ENCODE measurements around the gene COMP. TPM values are rescaled to one million over a fixed set of nuclear protein-coding genes. Genes with fewer than 3 reads are reported as not detected.

Gene COMP
- not detected in 2 replicates for polyA plus RNA-seq (2011; rRNA removed)
- 0.03 TPM in 1 of 2 replicates, not detected in the other for polyA plus RNA-seq (2012; cell fraction: cytosol; rRNA removed)
- 0.10 TPM in 1 of 2 replicates, not detected in the other for polyA plus RNA-seq (2012; cell fraction: nucleus; rRNA removed)
- not detected in 3 replicates for polyA plus RNA-seq (2017; fragmentation: RNase III; extraction: RNeasy Plus Mini Kit Qiagen cat#74134 plus additional on column Dnase treatment)
- not detected in 2 replicates for polyA minus RNA-seq (2011; rRNA and poly(A)+ RNA removed)

DNA sequence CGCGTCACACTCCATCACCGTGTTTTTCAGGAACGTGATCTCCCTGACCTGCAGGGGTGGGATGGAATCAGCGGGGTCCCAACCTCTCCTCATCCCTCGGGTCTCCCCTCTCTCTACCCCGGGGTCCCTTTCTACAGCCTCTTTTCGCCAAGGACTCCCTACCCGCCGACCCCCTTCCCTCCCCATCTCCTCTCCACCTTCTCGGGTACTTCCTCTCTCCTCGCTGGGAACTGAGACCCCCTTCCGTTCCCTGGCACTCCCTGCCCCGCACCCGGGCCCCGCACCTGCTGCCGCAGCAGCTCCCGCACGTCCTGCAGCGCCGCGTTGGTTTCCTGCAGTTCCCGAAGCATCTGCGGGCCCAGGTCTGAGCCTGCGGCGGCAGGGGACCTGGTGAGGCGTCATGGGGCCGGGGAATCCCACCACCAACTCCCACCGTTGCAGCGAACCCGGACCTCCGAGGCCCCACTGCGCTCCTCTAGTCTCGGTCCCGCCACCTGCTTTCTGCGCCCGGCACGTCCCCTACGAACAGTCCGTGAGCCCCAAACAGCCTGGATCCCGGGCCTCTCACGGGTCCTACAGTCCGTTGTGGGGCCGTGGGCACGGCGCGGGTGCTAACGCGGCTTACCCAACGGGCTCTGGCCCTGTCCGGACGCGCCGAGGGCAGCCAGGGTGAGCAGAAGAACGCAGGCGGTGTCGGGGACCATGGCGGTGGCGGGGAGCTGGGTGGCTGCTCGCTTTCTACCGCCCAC is at the start of gene COMP:
TSS of gene COMP (minus strand) at position 740 of the 749 bp plus-strand sequence. CDS start at position 704, 36 bp downstream.
- Histone ChIP-seq H3K4me2 (peak within 1 kb of the TSS; percentile 79), H3K4me1 (peaks cover 18% of the 10 kb centered on the region; the same call in 2 of the 3 replicates), H3K9me3 (no peaks in the 10 kb centered on the region), H3K4me3 (peak within 1 kb of the TSS; percentile 31), H3K27ac (no peak within 1 kb of the TSS)
- ATAC-seq: no peak
- CTCF ChIA-PET: interaction anchor here (1.2 kb wide), 1 partner anchor 56 kb away, joined by 3 read pairs; no protein-coding TSS in a partner anchor
- FAIRE-seq: no peak
- TF ChIP-seq NPAS2 (CRISPR knock-in tag; IDR thresholded peaks at IDR 0.05; ENCODE audit: borderline replicate concordance) (no peak), RNF2 (IDR thresholded peaks at IDR 0.05; ENCODE audit: borderline replicate concordance, low read depth) (no peak)
- TF ChIP-seq, protein P1, sequence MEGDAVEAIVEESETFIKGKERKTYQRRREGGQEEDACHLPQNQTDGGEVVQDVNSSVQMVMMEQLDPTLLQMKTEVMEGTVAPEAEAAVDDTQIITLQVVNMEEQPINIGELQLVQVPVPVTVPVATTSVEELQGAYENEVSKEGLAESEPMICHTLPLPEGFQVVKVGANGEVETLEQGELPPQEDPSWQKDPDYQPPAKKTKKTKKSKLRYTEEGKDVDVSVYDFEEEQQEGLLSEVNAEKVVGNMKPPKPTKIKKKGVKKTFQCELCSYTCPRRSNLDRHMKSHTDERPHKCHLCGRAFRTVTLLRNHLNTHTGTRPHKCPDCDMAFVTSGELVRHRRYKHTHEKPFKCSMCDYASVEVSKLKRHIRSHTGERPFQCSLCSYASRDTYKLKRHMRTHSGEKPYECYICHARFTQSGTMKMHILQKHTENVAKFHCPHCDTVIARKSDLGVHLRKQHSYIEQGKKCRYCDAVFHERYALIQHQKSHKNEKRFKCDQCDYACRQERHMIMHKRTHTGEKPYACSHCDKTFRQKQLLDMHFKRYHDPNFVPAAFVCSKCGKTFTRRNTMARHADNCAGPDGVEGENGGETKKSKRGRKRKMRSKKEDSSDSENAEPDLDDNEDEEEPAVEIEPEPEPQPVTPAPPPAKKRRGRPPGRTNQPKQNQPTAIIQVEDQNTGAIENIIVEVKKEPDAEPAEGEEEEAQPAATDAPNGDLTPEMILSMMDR (IDR thresholded peaks at IDR 0.05): no peak
- 42% methylated on average over 44 of the region's 61 CpGs for WGBS (ENCODE audit: missing lambda C conversion rate)
- no peak for DNase-seq (ENCODE audit: low read depth in 1 of 2, low spot score in 1 of 2)
- POLR2A ChIA-PET: no interaction called here

DNA sequence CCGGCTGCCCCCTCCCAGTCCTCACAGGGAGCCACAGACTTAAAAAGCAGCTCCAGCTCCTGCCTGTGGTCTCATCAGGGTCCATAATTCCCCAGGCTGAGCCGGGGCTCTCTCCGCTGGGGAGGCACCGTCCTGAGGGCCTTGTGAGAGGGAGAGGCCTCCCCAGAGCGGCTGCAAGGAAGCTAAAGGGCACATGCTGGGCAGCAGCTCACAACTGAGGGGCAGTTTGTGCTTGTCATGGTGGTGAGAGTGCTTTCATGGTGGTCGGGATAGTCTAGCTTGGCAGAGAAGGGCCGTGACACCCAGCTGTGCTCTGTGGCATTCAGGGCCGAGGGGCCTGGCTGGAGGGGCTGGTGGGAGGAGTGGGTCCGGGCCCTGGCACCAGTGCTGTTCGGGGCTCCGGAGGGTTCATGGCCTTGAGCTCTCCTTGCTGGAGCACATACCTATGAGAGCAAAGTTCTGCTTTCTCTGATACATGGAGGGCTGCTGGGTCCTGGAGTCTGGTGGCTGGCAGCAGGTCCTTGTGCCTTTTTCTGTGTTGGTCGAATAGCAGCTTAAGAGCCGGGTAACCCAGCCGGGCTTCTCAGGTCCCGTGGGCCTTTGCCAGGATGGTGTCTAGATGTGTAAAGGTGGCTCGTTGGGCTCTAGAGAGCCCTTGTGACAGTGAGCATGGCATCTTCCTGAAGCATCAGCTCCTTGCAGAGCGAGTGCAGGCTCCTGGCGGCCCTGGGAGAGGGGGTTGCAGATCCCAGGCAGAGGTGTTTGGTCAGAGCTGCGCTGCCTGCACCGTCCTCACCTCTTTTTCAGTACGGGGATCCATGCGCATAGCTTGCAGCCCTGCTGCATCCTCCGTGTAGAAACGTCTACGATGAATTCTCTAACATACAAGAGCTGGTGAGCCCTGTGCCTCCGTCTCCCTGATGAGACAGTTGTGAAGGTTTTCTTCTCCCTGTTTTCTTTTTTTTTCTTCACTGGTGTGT is 49.5 kb upstream of the COMP start:
- H3K4me2 ChIP-seq: no peak overlapping the region
- DNase-seq (ENCODE audit: low read depth in 1 of 2, low spot score in 1 of 2) (no peak), FAIRE-seq (no peak), ATAC-seq (no peak; a peak in 3 of 6 replicates)
- ChIA-PET CTCF (interaction anchor here (0.7 to 3.7 kb wide), 5 partner anchors 8 to 252 kb away, joined by 3 to 13 read pairs (median 3); partner anchors contain the start of genes REX1BD and UPF1), POLR2A (interaction anchor here (1.6 kb wide), 1 partner anchor 8 kb away, joined by 5 read pairs; the partner anchor contains the start of gene UPF1)
- H3K9me3 ChIP-seq: no peaks in the 10 kb centered on the region
- TF ChIP-seq HOXB5 (CRISPR knock-in tag; IDR thresholded peaks at IDR 0.05): no peak
- TF ChIP-seq GATA3 (IDR thresholded peaks at IDR 0.05; ENCODE audit: borderline replicate concordance): no peak
- no peak for TF ChIP-seq CHD4 (IDR thresholded peaks at IDR 0.05; ENCODE audit: borderline replicate concordance)
- no peak for TF ChIP-seq SREBF2 (IDR thresholded peaks at IDR 0.05)
- no peak for TF ChIP-seq ESRRA (IDR thresholded peaks at IDR 0.05; ENCODE audit: borderline replicate concordance, low read length)
- TF ChIP-seq, protein P2, sequence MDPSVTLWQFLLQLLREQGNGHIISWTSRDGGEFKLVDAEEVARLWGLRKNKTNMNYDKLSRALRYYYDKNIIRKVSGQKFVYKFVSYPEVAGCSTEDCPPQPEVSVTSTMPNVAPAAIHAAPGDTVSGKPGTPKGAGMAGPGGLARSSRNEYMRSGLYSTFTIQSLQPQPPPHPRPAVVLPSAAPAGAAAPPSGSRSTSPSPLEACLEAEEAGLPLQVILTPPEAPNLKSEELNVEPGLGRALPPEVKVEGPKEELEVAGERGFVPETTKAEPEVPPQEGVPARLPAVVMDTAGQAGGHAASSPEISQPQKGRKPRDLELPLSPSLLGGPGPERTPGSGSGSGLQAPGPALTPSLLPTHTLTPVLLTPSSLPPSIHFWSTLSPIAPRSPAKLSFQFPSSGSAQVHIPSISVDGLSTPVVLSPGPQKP (IDR thresholded peaks at IDR 0.05; ENCODE audit: low read depth, low read length): no peak
- TF ChIP-seq EHMT2 (IDR thresholded peaks at IDR 0.05; ENCODE audit: low read depth): no peak
- no peak for TF ChIP-seq FOXS1 (CRISPR knock-in tag; IDR thresholded peaks at IDR 0.05)
- TF ChIP-seq, protein P3, sequence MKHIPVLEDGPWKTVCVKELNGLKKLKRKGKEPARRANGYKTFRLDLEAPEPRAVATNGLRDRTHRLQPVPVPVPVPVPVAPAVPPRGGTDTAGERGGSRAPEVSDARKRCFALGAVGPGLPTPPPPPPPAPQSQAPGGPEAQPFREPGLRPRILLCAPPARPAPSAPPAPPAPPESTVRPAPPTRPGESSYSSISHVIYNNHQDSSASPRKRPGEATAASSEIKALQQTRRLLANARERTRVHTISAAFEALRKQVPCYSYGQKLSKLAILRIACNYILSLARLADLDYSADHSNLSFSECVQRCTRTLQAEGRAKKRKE (CRISPR knock-in tag; IDR thresholded peaks at IDR 0.05; ENCODE audit: low read depth): no peak
- no peak for TF ChIP-seq MYC (IDR thresholded peaks at IDR 0.05; ENCODE audit: borderline replicate concordance, low read length)
- TF ChIP-seq, protein P1 (IDR thresholded peaks at IDR 0.05): no peak
- TF ChIP-seq EP300 (IDR thresholded peaks at IDR 0.05): no peak
- no peak for TF ChIP-seq ZFP36 (IDR thresholded peaks at IDR 0.05; ENCODE audit: borderline replicate concordance, partially characterized antibody)
- no peak for TF ChIP-seq CHD2 (IDR thresholded peaks at IDR 0.05; ENCODE audit: low read length, partially characterized antibody)
- TF ChIP-seq JUNB (IDR thresholded peaks at IDR 0.05): no peak
- TF ChIP-seq, protein P4, sequence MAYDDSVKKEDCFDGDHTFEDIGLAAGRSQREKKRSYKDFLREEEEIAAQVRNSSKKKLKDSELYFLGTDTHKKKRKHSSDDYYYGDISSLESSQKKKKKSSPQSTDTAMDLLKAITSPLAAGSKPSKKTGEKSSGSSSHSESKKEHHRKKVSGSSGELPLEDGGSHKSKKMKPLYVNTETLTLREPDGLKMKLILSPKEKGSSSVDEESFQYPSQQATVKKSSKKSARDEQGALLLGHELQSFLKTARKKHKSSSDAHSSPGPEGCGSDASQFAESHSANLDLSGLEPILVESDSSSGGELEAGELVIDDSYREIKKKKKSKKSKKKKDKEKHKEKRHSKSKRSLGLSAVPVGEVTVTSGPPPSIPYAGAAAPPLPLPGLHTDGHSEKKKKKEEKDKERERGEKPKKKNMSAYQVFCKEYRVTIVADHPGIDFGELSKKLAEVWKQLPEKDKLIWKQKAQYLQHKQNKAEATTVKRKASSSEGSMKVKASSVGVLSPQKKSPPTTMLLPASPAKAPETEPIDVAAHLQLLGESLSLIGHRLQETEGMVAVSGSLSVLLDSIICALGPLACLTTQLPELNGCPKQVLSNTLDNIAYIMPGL (CRISPR knock-in tag; IDR thresholded peaks at IDR 0.05; ENCODE audit: borderline replicate concordance): no peak
- TF ChIP-seq CBX8 (IDR thresholded peaks at IDR 0.05): no peak
- no peak for TF ChIP-seq RCOR1 (IDR thresholded peaks at IDR 0.05; ENCODE audit: low read depth, low read length)
- H3K4me3 ChIP-seq: no peak overlapping the region
- 85% methylated on average over 17 of the region's 26 CpGs for WGBS (ENCODE audit: missing lambda C conversion rate)
- no peaks in the 10 kb centered on the region for H3K4me1 ChIP-seq
- no peak overlapping the region for H3K27ac ChIP-seq
